ENCODE data around the gene GCNT3.

Gene GCNT3

GRCh38 chr15:59611276-59612260 lies at the start of gene GCNT3:
TSS of gene GCNT3 (plus strand) at chr15:59611783. CDS start at chr15:59618239, 6,456 bp downstream.
- DNase-seq (ENCODE audit: low spot score), result no peak

- DNase-seq (ENCODE audit: low spot score), result no peak
Observed at GRCh38 chr15:59562448-59563186, 49.0 kb upstream of the GCNT3 start.

- no peak for DNase-seq (ENCODE audit: low spot score)
Observed at GRCh38 chr15:59565299-59565698, 46.3 kb upstream of the GCNT3 start.

- no peak for DNase-seq (ENCODE audit: low spot score)
Observed at GRCh38 chr15:59567324-59567723, 44.3 kb upstream of the GCNT3 start.

GRCh38 chr15:59569477-59569876 lies 42.1 kb upstream of the GCNT3 start:
- no peak for DNase-seq (ENCODE audit: low spot score)

- no peak for DNase-seq (ENCODE audit: low spot score)
Observed at GRCh38 chr15:59570315-59570714, 41.3 kb upstream of the GCNT3 start.

GRCh38 chr15:59571606-59572005 lies 40.0 kb upstream of the GCNT3 start:
- no peak for DNase-seq (ENCODE audit: low spot score)

GRCh38 chr15:59583088-59583487 lies 28.5 kb upstream of the GCNT3 start:
- DNase-seq (ENCODE audit: low spot score), result no peak

- DNase-seq (ENCODE audit: low spot score), result no peak
Observed at GRCh38 chr15:59587085-59587826, 24.3 kb upstream of the GCNT3 start.

GRCh38 chr15:59590027-59590426 lies 21.6 kb upstream of the GCNT3 start:
- DNase-seq (ENCODE audit: low spot score), result no peak

GRCh38 chr15:59591356-59591755 lies 20.2 kb upstream of the GCNT3 start:
- no peak for DNase-seq (ENCODE audit: low spot score)

- DNase-seq (ENCODE audit: low spot score), result no peak
Observed at GRCh38 chr15:59594493-59594942, 17.1 kb upstream of the GCNT3 start.

- DNase-seq (ENCODE audit: low spot score), result no peak
Observed at GRCh38 chr15:59594991-59595390, 16.6 kb upstream of the GCNT3 start.

GRCh38 chr15:59595434-59595915 lies 16.1 kb upstream of the GCNT3 start:
- no peak for DNase-seq (ENCODE audit: low spot score)

- DNase-seq (ENCODE audit: low spot score), result no peak
Observed at GRCh38 chr15:59596640-59597039, 14.9 kb upstream of the GCNT3 start.

- DNase-seq (ENCODE audit: low spot score), result no peak
Observed at GRCh38 chr15:59598461-59598860, 13.1 kb upstream of the GCNT3 start.

GRCh38 chr15:59605994-59606393 lies 5.6 kb upstream of the GCNT3 start:
- no peak for DNase-seq (ENCODE audit: low spot score)

GRCh38 chr15:59609730-59610712 lies 1.6 kb upstream of the GCNT3 start:
- no peak for DNase-seq (ENCODE audit: low spot score)

- DNase-seq (ENCODE audit: low spot score), result no peak
Observed at GRCh38 chr15:59614153-59614552, 2.6 kb downstream of the GCNT3 start.

- DNase-seq (ENCODE audit: low spot score), result no peak
Observed at GRCh38 chr15:59615661-59616060, 4.1 kb downstream of the GCNT3 start.

GRCh38 chr15:59616379-59616778 lies 4.8 kb downstream of the GCNT3 start:
- no peak for DNase-seq (ENCODE audit: low spot score)
